Left cardiac atrium (tissue), 4 donors: ENCODE data around the gene CLDN24. TPM values are rescaled to one million over a fixed set of nuclear protein-coding genes. Genes with fewer than 3 reads are reported as not detected.
"Not testable (repeated sequence)": the region's sequence is repeated elsewhere in the genome, so short reads cannot be mapped to it uniquely, and the experiment has no call there.

ENCODE experiments used
- ATAC-seq, 2 donors: fragments of 200-7000 bp; cut with Tn5 transposase; one replicate each; pipeline ENCODE4 v1.9.1; 2020; ENCODE audit warnings: mild to moderate bottlenecking in 2 of 2, moderate library complexity in 2 of 2
- DNase-seq: peaks from one replicate; pipeline ENCODE4 v3.0.0-alpha.2; 2020
- intact Hi-C, 2 donors: fragments of 100-400 bp; cut with DNase I; formaldehyde crosslinking; loops; one replicate each; pipeline versions ENCODE4 v1.14.1 to v1.15.1; 2022 to 2023
- total RNA-seq, 2 donors: library from RNA; stranded (reverse); fragmentation: NEBNext Ultra II Directional; extraction: Animal tissue kit (Norgen Biotek cat#: 25700); gene quantifications; one replicate each; pipeline ENCODE4 v1.2.1, GENCODE V29; 2021
- donor health status: DM: no; HTN: yes; CAD: no.
- donor health status: DM: no; HTN: yes; CAD: no; lungs with severe emphysema.
- donor health status: DM: yes; HTN: yes; CAD: no.
- donor health status: Dilated cardiomyopathy.

The CLDN24 gene
- total RNA-seq, 2 donors from 2014 or later = not detected

DNA sequence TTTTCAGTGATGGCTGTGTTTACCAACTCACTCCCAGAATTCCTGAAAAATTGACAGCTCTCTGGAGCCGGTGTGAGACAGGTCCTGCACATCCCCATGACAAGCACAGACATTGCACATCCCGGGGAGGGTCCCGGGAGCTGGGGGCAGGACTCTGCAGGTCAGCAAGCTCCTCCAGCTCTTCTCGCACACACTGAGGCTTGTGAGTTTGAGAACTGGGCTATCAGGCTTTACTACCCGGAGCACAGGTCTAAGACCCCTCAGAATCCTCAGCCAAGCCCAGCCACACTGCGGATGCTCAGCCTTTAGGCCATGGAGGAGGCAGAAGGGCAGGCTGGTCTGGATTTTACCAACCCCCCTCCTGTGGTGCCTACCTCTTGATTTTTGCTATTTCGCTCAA is 5.6 kb upstream of the CLDN24 start:
- DNase-seq = no peak
- intact Hi-C loops = no loop called here
- no peak for ATAC-seq

GRCh38 chr4:183326853-183327252 is 4.6 kb upstream of the CLDN24 start:
- DNase-seq = no peak
- no peak for ATAC-seq
- intact Hi-C loops = no loop called here

DNA sequence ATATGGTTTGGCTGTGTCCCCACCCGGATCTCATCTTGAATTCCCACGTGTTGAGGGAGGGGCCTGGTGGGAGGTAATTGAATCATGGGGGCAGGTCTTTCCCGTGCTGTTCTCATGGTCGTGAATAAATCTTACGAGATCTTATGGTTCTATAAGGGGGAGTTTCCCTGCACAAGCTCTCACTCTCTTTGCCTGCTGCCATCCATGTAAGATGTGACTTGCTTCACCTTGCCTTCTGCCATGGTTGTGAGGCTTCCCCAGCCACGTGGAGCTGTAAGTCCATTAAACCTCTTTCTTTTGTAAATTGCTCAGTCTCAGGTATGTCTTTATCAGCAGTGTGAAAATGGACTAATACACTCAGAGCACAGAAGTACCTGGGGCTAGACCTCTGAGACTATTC is 4.2 kb upstream of the CLDN24 start:
- ATAC-seq, DNase-seq, intact Hi-C loops: not testable (repeated sequence)

- DNase-seq (no peak), ATAC-seq (no peak)
- intact Hi-C loops = no loop called here
Measured at GRCh38 chr4:183324619-183325018, 2.4 kb upstream of the CLDN24 start.

DNA sequence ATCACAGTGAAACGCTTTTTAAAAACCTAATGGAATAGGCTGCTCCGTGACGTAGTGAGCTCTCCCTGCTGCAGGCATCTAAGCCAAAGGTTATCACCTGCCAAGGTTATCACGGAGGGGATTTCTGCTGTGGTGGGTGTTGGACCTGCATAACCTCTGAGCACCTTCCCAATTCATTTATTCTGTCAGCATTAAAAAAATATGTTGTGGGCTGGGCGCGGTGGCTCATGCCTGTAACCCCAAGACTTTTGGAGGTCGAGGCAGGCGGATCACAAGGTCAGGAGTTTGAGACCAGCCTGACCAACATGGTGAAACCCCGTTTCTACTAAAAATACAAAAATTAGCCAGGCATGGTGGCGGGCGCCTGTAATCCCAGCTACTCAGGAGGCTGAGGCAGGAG is 1.8 kb upstream of the CLDN24 start:
- intact Hi-C loops, ATAC-seq, DNase-seq: not testable (repeated sequence)

GRCh38 chr4:183323295-183323694 is 1.1 kb upstream of the CLDN24 start:
- ATAC-seq (no peak), DNase-seq (no peak)
- intact Hi-C loops = no loop called here

GRCh38 chr4:183321516-183321915 is 710 bp downstream of the CLDN24 start:
- ATAC-seq = no peak
- DNase-seq = no peak
- intact Hi-C loops = no loop called here

- ATAC-seq (no peak), DNase-seq (no peak)
- intact Hi-C loops = no loop called here
Measured at GRCh38 chr4:183321079-183321478, 1.1 kb downstream of the CLDN24 start.

- DNase-seq (no peak), ATAC-seq (no peak)
- intact Hi-C loops = no loop called here
Measured at GRCh38 chr4:183320211-183321059, 1.8 kb downstream of the CLDN24 start, which contains the start of gene CLDN22. Gene CLDN22, minus strand, starts transcription at chr4:183320276. Its CDS starts 58 bp downstream, at chr4:183320218.

- no peak for ATAC-seq
- intact Hi-C loops = no loop called here
Measured at GRCh38 chr4:183318656-183319055, 3.6 kb downstream of the CLDN24 start.

DNA sequence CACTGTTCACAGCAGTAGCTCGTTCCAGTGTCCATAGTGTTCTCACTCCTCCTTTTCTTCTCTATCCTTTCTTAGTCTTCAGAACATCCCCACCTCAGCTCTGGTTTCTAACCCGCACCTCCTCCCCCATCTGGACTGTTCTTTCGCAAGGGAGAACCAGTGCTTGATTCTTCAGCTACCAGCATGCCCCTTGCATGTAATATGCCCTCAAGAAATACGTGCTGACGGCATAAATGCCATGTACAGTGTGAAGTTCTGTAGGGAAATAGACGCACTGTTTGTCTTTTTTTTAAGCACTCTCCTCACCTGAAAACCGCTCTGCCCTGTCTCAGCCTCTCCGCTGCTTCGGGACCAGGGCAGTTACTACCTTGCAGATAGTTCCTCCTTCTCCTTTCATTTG is 7.4 kb downstream of the CLDN24 start:
- intact Hi-C loops = no loop called here
- ATAC-seq (no peak), DNase-seq (no peak)

More at GRCh38 chr4:183318656-183319055, 3.6 kb downstream of the CLDN24 start:
- DNase-seq = no peak

GRCh38 chr4:183314336-183314735 is 7.9 kb downstream of the CLDN24 start:
- intact Hi-C loops = no loop called here
- ATAC-seq = no peak
- no peak for DNase-seq

DNA sequence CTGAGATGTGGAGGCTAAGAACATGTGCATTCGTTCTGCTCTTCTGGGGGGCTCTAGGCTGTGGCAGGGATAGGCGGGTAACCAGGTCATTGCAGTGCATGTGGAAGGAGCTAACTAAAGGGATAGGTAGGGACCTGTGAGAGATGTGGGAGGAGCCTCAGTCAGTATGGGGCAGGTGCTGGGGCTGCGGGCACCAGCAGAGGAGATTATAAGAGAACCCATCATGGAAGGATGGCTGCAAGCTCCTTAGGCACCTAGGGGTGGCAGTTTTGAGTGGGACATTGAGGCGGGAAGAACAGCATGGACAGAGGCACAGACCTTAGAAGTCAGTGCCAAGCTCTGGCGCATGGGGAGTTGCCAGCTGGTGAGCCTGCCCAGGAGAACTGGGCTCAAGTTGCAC is 9.4 kb downstream of the CLDN24 start:
- DNase-seq = no peak
- no peak for ATAC-seq
- intact Hi-C loops = no loop called here

- ATAC-seq = no peak
- intact Hi-C loops = no loop called here
Measured at GRCh38 chr4:183306811-183307210, 15.4 kb downstream of the CLDN24 start.

GRCh38 chr4:183304538-183304937 is 17.7 kb downstream of the CLDN24 start:
- no peak for ATAC-seq
- intact Hi-C loops = no loop called here

More at GRCh38 chr4:183306811-183307210, 15.4 kb downstream of the CLDN24 start:
- DNase-seq = no peak

DNA sequence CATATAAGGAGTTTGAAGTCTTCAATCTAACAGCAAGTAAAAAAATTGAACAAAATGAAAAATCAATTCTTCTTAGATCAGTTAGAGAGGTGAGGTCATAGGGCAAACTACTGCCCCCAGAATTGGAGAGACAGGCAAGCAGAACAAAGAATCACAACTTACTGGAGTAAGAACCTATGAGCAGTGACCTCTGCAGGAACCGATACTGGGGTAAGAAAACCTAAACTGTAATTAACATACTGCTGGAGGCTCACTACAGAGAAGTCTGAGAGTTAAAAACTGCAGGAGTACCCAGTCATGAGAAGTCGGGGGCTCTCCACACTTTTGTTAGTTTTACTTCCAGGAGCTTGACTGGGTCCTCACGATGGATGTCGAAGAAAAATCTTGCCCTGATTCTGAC is 18.2 kb downstream of the CLDN24 start:
- intact Hi-C loops = no loop called here
- no peak for ATAC-seq
- DNase-seq = no peak

More at GRCh38 chr4:183304538-183304937, 17.7 kb downstream of the CLDN24 start:
- no peak for DNase-seq

DNA sequence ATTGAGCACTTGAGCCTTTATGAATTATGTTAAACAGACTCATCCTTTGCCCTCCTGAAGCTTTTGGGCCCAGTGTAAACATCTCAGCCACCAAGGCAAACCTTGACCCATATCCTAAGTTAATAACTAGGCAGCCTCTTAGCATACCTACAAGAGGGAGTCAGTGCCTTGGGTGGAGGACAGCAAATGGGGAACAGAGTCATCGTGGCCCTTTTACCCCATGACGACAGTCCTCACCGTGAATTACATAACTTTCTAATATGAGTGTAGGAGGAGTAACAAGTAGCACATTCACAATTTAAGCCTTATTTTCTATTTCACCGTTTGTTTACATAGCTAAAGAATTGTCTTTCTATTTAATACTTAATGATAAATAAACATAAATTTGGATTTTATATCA is 18.9 kb downstream of the CLDN24 start:
- ATAC-seq (no peak), DNase-seq (no peak)
- intact Hi-C loops = no loop called here

- DNase-seq (no peak), ATAC-seq (no peak)
Measured at GRCh38 chr4:183300655-183301054, 21.6 kb downstream of the CLDN24 start.

DNA sequence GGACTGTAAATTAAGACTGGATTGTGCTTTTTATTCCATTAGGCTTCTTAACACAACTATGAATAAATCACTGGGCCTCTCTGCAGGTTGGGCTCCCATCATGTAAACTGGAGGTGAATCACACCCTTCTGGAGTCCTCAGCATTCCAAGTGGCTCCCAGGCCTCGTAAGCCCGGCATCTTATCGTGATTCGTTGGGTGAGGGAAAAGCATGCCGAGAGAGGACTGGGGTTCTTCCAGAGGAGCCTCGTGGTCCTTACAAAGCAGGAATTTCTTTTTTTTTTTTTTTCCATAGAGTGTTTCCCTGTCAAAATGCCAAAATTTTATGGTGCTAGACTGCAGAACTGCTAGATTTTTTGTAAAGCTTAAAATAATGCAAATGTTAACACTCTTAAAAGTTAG is 22.2 kb downstream of the CLDN24 start:
- DNase-seq = no peak
- ATAC-seq = no peak
- intact Hi-C loops = no loop called here

More at GRCh38 chr4:183300655-183301054, 21.6 kb downstream of the CLDN24 start:
- intact Hi-C loops = no loop called here

DNA sequence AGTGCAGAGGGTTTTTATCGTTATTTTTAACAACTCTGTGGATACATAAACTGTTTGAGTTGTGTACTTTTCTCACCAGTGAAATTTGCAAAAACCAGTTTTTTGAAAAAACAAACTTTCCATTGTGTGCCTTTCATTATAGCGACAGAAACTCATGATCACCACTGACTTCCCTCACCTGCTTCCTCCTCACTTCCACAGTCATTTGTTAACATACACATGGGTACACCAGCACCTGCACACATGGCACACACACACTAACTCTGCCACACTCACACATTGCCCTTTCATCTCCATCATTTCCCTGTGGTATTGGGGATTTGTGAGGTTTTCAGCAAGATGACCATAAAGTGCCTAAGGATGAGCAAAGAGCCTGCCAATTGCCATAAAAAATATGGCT is 22.8 kb downstream of the CLDN24 start:
- DNase-seq = no peak
- intact Hi-C loops = no loop called here
- no peak for ATAC-seq

GRCh38 chr4:183297675-183298074 is 24.6 kb downstream of the CLDN24 start:
- intact Hi-C loops = no loop called here

More at GRCh38 chr4:183297675-183298074, 24.6 kb downstream of the CLDN24 start:
- ATAC-seq (no peak), DNase-seq (no peak)
